H9 (cell line): ENCODE results near the gene RERE. TPM values are rescaled to one million over a fixed set of nuclear protein-coding genes. Genes with fewer than 3 reads are reported as not detected.

Experiments used
- DNase-seq: peaks from one replicate; pipeline ENCODE4 v3.0.0-alpha.2; 2017
- H2AFZ ChIP-seq: one replicate; pipeline ENCODE4 v1.6.1; 2013; ENCODE audit warnings: mild to moderate bottlenecking, low read length, control low read depth, moderate library complexity
- H2AK5ac ChIP-seq: 2 replicates; pipeline ENCODE4 v1.6.1; 2013; ENCODE audit warnings: low read length, control low read depth, mixed read lengths; ENCODE audit not compliant: insufficient read length
- H2BK120ac ChIP-seq: one replicate; pipeline ENCODE4 v1.6.1; 2013; ENCODE audit warnings: low read depth, mild to moderate bottlenecking, low read length, control low read depth, inconsistent platforms; ENCODE audit not compliant: poor library complexity, severe bottlenecking
- H2BK12ac ChIP-seq: 2 replicates; pipeline ENCODE4 v1.6.1; 2013; ENCODE audit warnings: low read length, control low read depth, mixed read lengths, low read depth; ENCODE audit not compliant: insufficient read length
- H2BK15ac ChIP-seq: 2 replicates; pipeline ENCODE4 v1.6.1; 2013; ENCODE audit warnings: low read depth, low read length, control low read depth
- H2BK20ac ChIP-seq: one replicate; pipeline ENCODE4 v1.6.1; 2013; ENCODE audit warnings: low read depth, mild to moderate bottlenecking, low read length, control low read depth, inconsistent platforms; ENCODE audit not compliant: poor library complexity, severe bottlenecking
- H2BK5ac ChIP-seq: 2 replicates; pipeline ENCODE4 v1.6.1; 2013; ENCODE audit warnings: low read length, control low read depth, mixed read lengths; ENCODE audit not compliant: insufficient read length
- H3K14ac ChIP-seq: 2 replicates; pipeline ENCODE4 v1.6.1; 2013; ENCODE audit warnings: low read length, control low read depth; ENCODE audit not compliant: insufficient read depth
- H3K18ac ChIP-seq: 2 replicates; pipeline ENCODE4 v1.6.1; 2013; ENCODE audit warnings: low read depth, mild to moderate bottlenecking, mixed read lengths, low read length, control low read depth; ENCODE audit not compliant: insufficient read length
- H3K23ac ChIP-seq: 2 replicates; pipeline ENCODE4 v1.6.1; 2013; ENCODE audit warnings: low read length, control low read depth, mixed read lengths, low read depth; ENCODE audit not compliant: insufficient read length
- H3K23me2 ChIP-seq: 2 replicates; pipeline ENCODE4 v1.6.1; 2013; ENCODE audit warnings: low read depth, mild to moderate bottlenecking, mixed read lengths, low read length, control low read depth; ENCODE audit not compliant: insufficient read length, poor library complexity, severe bottlenecking
- H3K27ac ChIP-seq: 2 replicates; pipeline ENCODE4 v1.5.1; 2013; ENCODE audit warnings: low read length, control low read depth, mixed read lengths, low read depth; ENCODE audit not compliant: insufficient read length
- H3K27me3 ChIP-seq: 2 replicates; pipeline ENCODE4 v1.6.1; 2013; ENCODE audit warnings: low read length, control low read depth, inconsistent platforms; ENCODE audit not compliant: insufficient read depth
- H3K4ac ChIP-seq: 2 replicates; pipeline ENCODE4 v1.6.1; 2013; ENCODE audit warnings: low read depth, mild to moderate bottlenecking, control low read depth, inconsistent platforms, low read length, moderate library complexity
- H3K4me1 ChIP-seq: 2 replicates; pipeline ENCODE4 v1.6.1; 2013; ENCODE audit warnings: low read length, control low read depth, inconsistent platforms; ENCODE audit not compliant: insufficient read depth
- H3K4me2 ChIP-seq: 2 replicates; pipeline ENCODE4 v1.6.1; 2013; ENCODE audit warnings: low read length, control low read depth, mixed read lengths; ENCODE audit not compliant: insufficient read length, insufficient read depth
- H3K56ac ChIP-seq: 2 replicates; pipeline ENCODE4 v1.6.1; 2013; ENCODE audit warnings: low read depth, mild to moderate bottlenecking, mixed read lengths, low read length, control low read depth; ENCODE audit not compliant: insufficient read length
- H3K79me1 ChIP-seq: 2 replicates; pipeline ENCODE4 v1.6.1; 2013; ENCODE audit warnings: low read depth, mild to moderate bottlenecking, moderate library complexity, low read length, control low read depth, inconsistent platforms; ENCODE audit not compliant: insufficient read depth, poor library complexity, severe bottlenecking
- H3K79me2 ChIP-seq: 2 replicates; pipeline ENCODE4 v1.6.1; 2013; ENCODE audit warnings: low read length, control low read depth, inconsistent platforms; ENCODE audit not compliant: insufficient read depth
- H3K9ac ChIP-seq: 2 replicates; pipeline ENCODE4 v1.6.1; 2013; ENCODE audit warnings: low read length, control low read depth, mixed read lengths; ENCODE audit not compliant: insufficient read length; ENCODE audit errors: extremely low read depth
- H3K9me3 ChIP-seq: one replicate; pipeline ENCODE4 v1.6.1; 2013; ENCODE audit warnings: low read depth, low read length, inconsistent platforms; ENCODE audit not compliant: control insufficient read depth
- H3T11ph ChIP-seq: one replicate; pipeline ENCODE4 v1.6.1; 2013; ENCODE audit warnings: mild to moderate bottlenecking, low read length, control low read depth, inconsistent platforms
- H4K20me1 ChIP-seq: one replicate; pipeline ENCODE4 v1.6.1; 2013; ENCODE audit not compliant: control insufficient read depth, insufficient read length, insufficient read depth
- H4K5ac ChIP-seq: 2 replicates; pipeline ENCODE4 v1.6.1; 2013; ENCODE audit warnings: low read depth, mild to moderate bottlenecking, mixed read lengths, low read length, control low read depth; ENCODE audit not compliant: insufficient read length
- H4K8ac ChIP-seq: replicated peaks from 2 replicates; pipeline ENCODE4 v1.6.1; 2013; ENCODE audit warnings: low read length, control low read depth, mixed read lengths, low read depth; ENCODE audit not compliant: insufficient read length
- H4K91ac ChIP-seq: 2 replicates; pipeline ENCODE4 v1.6.1; 2013; ENCODE audit warnings: low read depth, mild to moderate bottlenecking, moderate library complexity, mixed read lengths, low read length, control low read depth; ENCODE audit not compliant: insufficient read length
- H3K27ac Mint-ChIP-seq, 3 experiments: 2 replicates in 2 of 3; 3 replicates in 1 of 3; pipeline ENCODE4 v1.8.0; 2020 to 2021; ENCODE audit warnings: mixed read lengths in 3 of 3, mild to moderate bottlenecking in 1 of 3, moderate library complexity in 1 of 3
- H3K27me3 Mint-ChIP-seq: 2 replicates; pipeline ENCODE4 v1.8.0; 2021; ENCODE audit warnings: low read depth, mild to moderate bottlenecking, moderate library complexity, mixed read lengths
- H3K36me3 Mint-ChIP-seq, 3 experiments: 2 replicates in 2 of 3; 3 replicates in 1 of 3; pipeline ENCODE4 v1.8.0; 2020 to 2021; ENCODE audit warnings: low read depth in 3 of 3, mixed read lengths in 3 of 3; ENCODE audit not compliant: insufficient read depth in 1 of 3
- H3K4me1 Mint-ChIP-seq, 2 experiments: 2 replicates each; pipeline ENCODE4 v1.8.0; 2020; ENCODE audit warnings: mixed read lengths in 2 of 2
- H3K4me3 Mint-ChIP-seq, 2 experiments: 2 replicates in 1 of 2; 3 replicates in 1 of 2; pipeline ENCODE4 v1.8.0; 2020 to 2021; ENCODE audit warnings: mild to moderate bottlenecking in 2 of 2, mixed read lengths in 2 of 2, moderate library complexity in 1 of 2
- H3K9me3 Mint-ChIP-seq, 2 experiments: 2 replicates in 1 of 2; 3 replicates in 1 of 2; pipeline ENCODE4 v1.8.0; 2020; ENCODE audit warnings: mild to moderate bottlenecking in 2 of 2, mixed read lengths in 2 of 2, moderate library complexity in 1 of 2
- WGBS: extraction: QIAGEN DNeasy Blood & Tissue Kit; methylation state at CpG from one replicate; pipeline ENCODE4 v1.1.7; 2013; ENCODE audit warnings: missing lambda C conversion rate, low lambda C conversion rate, mixed read lengths; ENCODE audit not compliant: insufficient read length; ENCODE audit errors: extremely low coverage; 5-methylcytosine and 5-hydroxymethylcytosine counted together
- total RNA-seq: library from RNA; stranded (reverse); gene quantifications from 2 replicates; pipeline ENCODE4 v1.2.1, GENCODE V29; 2021
- TF ChIP-seq, protein P1 (sequence below): fragments of 200-600 bp; sonication (generic); conservative IDR thresholded peaks from 3 replicates; pipeline ENCODE4 v1.8.0; 2021; ENCODE audit warnings: antibody characterized with exemption, mild to moderate bottlenecking

The RERE gene
- total RNA-seq, 1 experiment from 2014 or later = 103 TPM

DNA sequence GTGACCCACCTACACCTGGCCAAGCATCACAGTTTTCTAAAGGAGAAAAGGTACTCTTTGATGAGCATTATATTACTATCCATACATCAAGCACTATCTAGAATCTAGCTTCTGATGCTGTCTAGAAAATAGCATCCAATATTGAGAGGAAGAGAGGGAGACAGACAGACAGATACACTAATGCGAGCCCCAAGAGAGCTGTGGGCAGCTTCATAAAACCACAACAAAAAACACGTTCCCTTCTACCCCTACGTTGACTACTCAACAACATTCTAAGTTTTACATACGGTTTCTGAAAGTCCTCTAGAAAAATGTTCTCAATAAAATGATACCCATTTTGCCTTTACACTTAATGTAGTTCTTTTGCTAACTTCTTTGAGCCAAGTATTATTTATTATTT is 277.8 kb downstream of the RERE start:
- H3K23ac ChIP-seq = no peak overlapping the region
- H2AK5ac ChIP-seq = no peak overlapping the region
- no peak overlapping the region for H3T11ph ChIP-seq
- H4K91ac ChIP-seq = no peak overlapping the region
- Mint-ChIP-seq H3K4me1 (peaks cover 6% of the 10 kb centered on the region in 2 experiments), H3K27ac (peak overlapping the region in 2 of 3 experiments; percentile 20 to 41; a peak in 1 of 7 replicates), H3K4me3 (no peak overlapping the region), H3K9me3 (no peaks in the 10 kb centered on the region), H3K36me3 (peaks cover 2 to 30% (median 29%) of the 10 kb centered on the region in 3 experiments; a peak in 5 of 7 replicates), H3K27me3 (no peaks in the 10 kb centered on the region)
- H3K9me3 ChIP-seq = no peaks in the 10 kb centered on the region
- H3K27me3 ChIP-seq = no peaks in the 10 kb centered on the region
- TF ChIP-seq, protein P1, sequence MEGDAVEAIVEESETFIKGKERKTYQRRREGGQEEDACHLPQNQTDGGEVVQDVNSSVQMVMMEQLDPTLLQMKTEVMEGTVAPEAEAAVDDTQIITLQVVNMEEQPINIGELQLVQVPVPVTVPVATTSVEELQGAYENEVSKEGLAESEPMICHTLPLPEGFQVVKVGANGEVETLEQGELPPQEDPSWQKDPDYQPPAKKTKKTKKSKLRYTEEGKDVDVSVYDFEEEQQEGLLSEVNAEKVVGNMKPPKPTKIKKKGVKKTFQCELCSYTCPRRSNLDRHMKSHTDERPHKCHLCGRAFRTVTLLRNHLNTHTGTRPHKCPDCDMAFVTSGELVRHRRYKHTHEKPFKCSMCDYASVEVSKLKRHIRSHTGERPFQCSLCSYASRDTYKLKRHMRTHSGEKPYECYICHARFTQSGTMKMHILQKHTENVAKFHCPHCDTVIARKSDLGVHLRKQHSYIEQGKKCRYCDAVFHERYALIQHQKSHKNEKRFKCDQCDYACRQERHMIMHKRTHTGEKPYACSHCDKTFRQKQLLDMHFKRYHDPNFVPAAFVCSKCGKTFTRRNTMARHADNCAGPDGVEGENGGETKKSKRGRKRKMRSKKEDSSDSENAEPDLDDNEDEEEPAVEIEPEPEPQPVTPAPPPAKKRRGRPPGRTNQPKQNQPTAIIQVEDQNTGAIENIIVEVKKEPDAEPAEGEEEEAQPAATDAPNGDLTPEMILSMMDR = no peak
- H4K8ac ChIP-seq = no peak overlapping the region
- no peaks in the 10 kb centered on the region for H3K23me2 ChIP-seq
- H3K9ac ChIP-seq = no peak overlapping the region
- no peak overlapping the region for H3K27ac ChIP-seq
- H3K14ac ChIP-seq = no peak overlapping the region
- H3K79me1 ChIP-seq = peaks cover 1% of the 10 kb centered on the region
- H4K20me1 ChIP-seq = no peaks in the 10 kb centered on the region
- H2BK12ac ChIP-seq = no peak overlapping the region
- H2BK20ac ChIP-seq = no peak overlapping the region
- H3K4me1 ChIP-seq = no peaks in the 10 kb centered on the region
- H3K56ac ChIP-seq = no peak overlapping the region
- no peaks in the 10 kb centered on the region for H3K79me2 ChIP-seq
- H3K4me2 ChIP-seq = no peak overlapping the region
- no peak overlapping the region for H2AFZ ChIP-seq
- H4K5ac ChIP-seq = no peak overlapping the region
- no peak overlapping the region for H2BK120ac ChIP-seq
- no peak overlapping the region for H3K18ac ChIP-seq
- no CpG with 5 or more reads among the region's 4 CpGs for WGBS
- H3K4ac ChIP-seq = no peak overlapping the region
- no peak for DNase-seq
- no peak overlapping the region for H2BK5ac ChIP-seq
- no peak overlapping the region for H2BK15ac ChIP-seq
